Calu3 (cell line): ENCODE data around the gene CXCL1. TPM values are rescaled to one million over a fixed set of nuclear protein-coding genes. Genes with fewer than 3 reads are reported as not detected.

ENCODE experiments used
- BruUV-seq: library from RNA; stranded (reverse); fragments of 400-500 nt; replicated peaks from 2 replicates; lab custom pipeline; 2021; lab: Mats Ljungman, UMichigan
- CTCF ChIA-PET: fragments of 300-600 bp; sonication (Branson Sonifier 250); formaldehyde crosslinking; loops from one replicate; lab custom pipeline; 2022; ENCODE audit warnings: antibody characterized with exemption; lab: Charles Lee
- DNase-seq: peaks from one replicate; pipeline ENCODE4 v3.0.0; 2022
- H3K27ac Mint-ChIP-seq: one replicate; pipeline ENCODE4 v1.8.0; 2022; ENCODE audit warnings: mixed read lengths; ENCODE audit not compliant: unreplicated experiment
- H3K27me3 Mint-ChIP-seq: one replicate; pipeline ENCODE4 v1.8.0; 2022; ENCODE audit warnings: mixed read lengths; ENCODE audit not compliant: unreplicated experiment
- H3K36me3 Mint-ChIP-seq: one replicate; pipeline ENCODE4 v1.8.0; 2022; ENCODE audit warnings: mild to moderate bottlenecking, moderate library complexity, mixed read lengths; ENCODE audit not compliant: insufficient read depth, unreplicated experiment
- H3K4me1 Mint-ChIP-seq: one replicate; pipeline ENCODE4 v1.8.0; 2022; ENCODE audit warnings: mild to moderate bottlenecking, low read depth, mixed read lengths; ENCODE audit not compliant: unreplicated experiment
- H3K4me3 Mint-ChIP-seq: one replicate; pipeline ENCODE4 v1.8.0; 2022; ENCODE audit warnings: mild to moderate bottlenecking, low read depth, moderate library complexity, mixed read lengths; ENCODE audit not compliant: unreplicated experiment
- H3K9me3 Mint-ChIP-seq: one replicate; pipeline ENCODE4 v1.8.0; 2022; ENCODE audit warnings: low read depth, mixed read lengths; ENCODE audit not compliant: unreplicated experiment
- CTCF ChIP-seq: fragments of 200-600 bp; IDR thresholded peaks from one replicate; pipeline ENCODE4 v1.8.0; 2022; ENCODE audit warnings: antibody characterized with exemption; ENCODE audit not compliant: unreplicated experiment
- intact Hi-C: fragments of 100-400 bp; cut with micrococcal nuclease; formaldehyde crosslinking; loops from one replicate; pipeline ENCODE4 v1.10.0; 2022; ENCODE audit not compliant: unreplicated experiment
- total RNA-seq: library from RNA; stranded (reverse); gene quantifications from 2 replicates; pipeline ENCODE4 v1.2.3, GENCODE V29; 2022

CXCL1 gene
- total RNA-seq, 1 experiment from 2014 or later: 414 TPM

- no peaks in the 10 kb centered on the region for H3K4me1 Mint-ChIP-seq
- no peak overlapping the region for H3K27ac Mint-ChIP-seq
- DNase-seq: no peak
- no peaks in the 10 kb centered on the region for H3K36me3 Mint-ChIP-seq
- no peaks in the 10 kb centered on the region for H3K9me3 Mint-ChIP-seq
- H3K27me3 Mint-ChIP-seq: no peaks in the 10 kb centered on the region
- CTCF ChIA-PET: no interaction called here
- H3K4me3 Mint-ChIP-seq: no peak overlapping the region
- BruUV-seq: no TSS peak
- intact Hi-C loops: no loop called here
- TF ChIP-seq CTCF: no peak
Observed at GRCh38 chr4:73908965-73909364, 39.8 kb downstream of the CXCL1 start.

- no peaks in the 10 kb centered on the region for H3K4me1 Mint-ChIP-seq
- H3K9me3 Mint-ChIP-seq: no peaks in the 10 kb centered on the region
- no peak overlapping the region for H3K27ac Mint-ChIP-seq
- TF ChIP-seq CTCF: no peak
- intact Hi-C loops: no loop called here
- CTCF ChIA-PET: no interaction called here
- no peak for DNase-seq
- H3K4me3 Mint-ChIP-seq: no peak overlapping the region
- H3K27me3 Mint-ChIP-seq: no peaks in the 10 kb centered on the region
- no peaks in the 10 kb centered on the region for H3K36me3 Mint-ChIP-seq
- BruUV-seq: no TSS peak
Observed at GRCh38 chr4:73911746-73912145, 42.6 kb downstream of the CXCL1 start.

- Mint-ChIP-seq H3K9me3 (no peaks in the 10 kb centered on the region), H3K4me1 (peaks cover 3% of the 10 kb centered on the region), H3K4me3 (no peak overlapping the region), H3K36me3 (peaks cover 3% of the 10 kb centered on the region), H3K27ac (no peak overlapping the region), H3K27me3 (no peaks in the 10 kb centered on the region)
- intact Hi-C loops: no loop called here
- no peak for TF ChIP-seq CTCF
- no peak for DNase-seq
- CTCF ChIA-PET: no interaction called here
- no TSS peak for BruUV-seq
Observed at GRCh38 chr4:73912191-73912590, 43.0 kb downstream of the CXCL1 start.

- H3K4me1 Mint-ChIP-seq: peaks cover 20% of the 10 kb centered on the region
- H3K9me3 Mint-ChIP-seq: no peaks in the 10 kb centered on the region
- DNase-seq: no peak
- H3K36me3 Mint-ChIP-seq: peaks cover 4% of the 10 kb centered on the region
- TF ChIP-seq CTCF: no peak
- BruUV-seq: no TSS peak
- intact Hi-C loops: no loop called here
- no peak overlapping the region for H3K4me3 Mint-ChIP-seq
- CTCF ChIA-PET: no interaction called here
- no peak overlapping the region for H3K27ac Mint-ChIP-seq
- H3K27me3 Mint-ChIP-seq: no peaks in the 10 kb centered on the region
Observed at GRCh38 chr4:73914071-73914470, 44.9 kb downstream of the CXCL1 start.
